Ammon's horn (tissue), 1 donor: ENCODE measurements around the gene C10orf143.
"Not testable (repeated sequence)": the region's sequence is repeated elsewhere in the genome, so short reads cannot be mapped to it uniquely, and the experiment has no call there.

Experiments used
- DNase-seq: peaks from one replicate; pipeline ENCODE4 v3.0.0-alpha.2; 2016; ENCODE audit warnings: low spot score

C10orf143 gene

DNA sequence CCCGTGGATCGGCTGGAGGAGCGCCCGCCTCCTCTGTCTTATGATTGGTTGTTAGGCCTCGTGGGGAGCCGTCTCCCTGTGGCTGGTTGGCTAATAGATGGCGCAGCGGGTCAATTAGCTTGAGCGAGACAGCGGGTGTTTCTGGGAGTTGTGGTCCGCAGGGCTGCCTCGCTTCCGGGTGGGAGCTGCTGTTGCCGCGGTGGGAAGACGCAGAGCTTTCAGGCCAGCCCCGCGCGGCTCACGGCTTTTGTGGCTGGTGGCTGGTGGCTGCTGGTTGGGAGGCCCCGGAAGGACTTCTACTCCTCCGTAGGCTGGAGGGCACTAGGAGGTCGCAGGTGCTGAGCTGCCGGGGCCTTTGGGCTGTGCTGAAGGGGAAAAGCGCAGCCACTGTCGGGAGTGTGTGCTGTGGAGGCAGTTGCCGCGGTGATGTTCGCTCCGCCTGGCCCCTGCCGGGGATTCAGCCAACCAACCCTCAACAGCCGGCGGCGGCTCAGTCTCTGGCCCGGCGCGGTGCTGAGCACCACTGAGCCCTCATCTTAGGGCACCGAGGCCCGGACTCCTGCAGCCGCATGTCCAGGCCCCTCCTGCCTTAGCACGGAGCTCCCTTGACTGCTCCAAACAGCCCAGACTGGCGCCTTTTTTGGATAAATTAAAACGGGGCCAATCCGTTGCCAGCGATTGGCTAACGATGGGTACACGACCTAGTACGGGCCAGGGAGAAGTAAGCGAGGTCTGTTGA lies 652 bp upstream of the C10orf143 start:
- peak; percentile 99 for DNase-seq

DNA sequence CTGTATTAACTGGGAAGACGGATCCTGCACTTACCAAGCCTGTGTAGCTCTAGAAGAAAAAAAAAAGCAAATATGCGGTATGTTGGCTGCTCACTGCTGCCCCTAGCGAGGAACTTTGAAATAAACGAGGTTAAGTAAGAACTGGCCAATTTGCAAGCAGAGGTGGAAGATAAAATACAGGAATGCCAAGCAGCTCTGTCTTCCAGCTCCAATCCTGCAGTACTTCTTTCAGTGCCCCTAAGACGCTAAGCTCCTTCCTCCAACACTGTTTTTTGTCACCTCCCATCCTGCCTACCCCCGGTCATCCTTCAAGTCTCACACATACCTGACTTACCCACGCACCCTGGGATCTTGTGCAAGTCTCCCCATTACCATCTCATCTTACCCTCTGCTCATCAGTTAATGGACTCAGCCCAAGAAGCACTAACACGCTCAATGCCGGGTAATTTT lies 809 bp downstream of the C10orf143 start:
- DNase-seq = peak; percentile 85

DNA sequence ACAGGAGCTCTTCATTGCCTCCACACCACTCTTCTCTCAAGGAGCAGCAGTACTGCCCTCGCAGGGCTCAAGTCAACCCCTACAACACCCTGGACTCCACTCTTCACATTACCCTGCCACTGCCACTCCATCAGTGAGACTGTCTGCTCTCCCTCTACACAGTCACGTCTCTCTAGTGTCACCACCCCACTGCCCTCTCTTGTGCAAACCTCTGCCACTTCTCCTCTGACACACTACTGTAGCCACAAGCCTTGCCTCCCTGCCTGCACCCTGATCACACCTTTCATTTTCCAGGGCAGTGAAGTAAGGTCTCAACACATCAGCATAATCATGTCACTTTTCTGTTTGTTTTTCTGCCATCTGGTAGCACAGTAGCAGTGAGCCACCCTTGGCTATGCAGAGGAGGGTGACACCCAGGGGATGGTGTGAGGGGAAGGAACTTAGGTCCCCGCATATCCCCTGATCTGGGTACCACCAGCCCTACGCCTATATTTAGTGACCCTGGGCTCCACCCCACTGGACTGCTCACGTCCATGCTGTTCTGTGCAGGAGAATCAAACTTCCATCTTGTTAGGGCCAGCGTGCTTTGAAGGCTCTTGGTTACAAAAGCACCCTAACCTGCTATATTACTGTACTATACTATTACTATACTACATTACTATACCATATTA lies 1.6 kb downstream of the C10orf143 start:
- no peak for DNase-seq

DNA sequence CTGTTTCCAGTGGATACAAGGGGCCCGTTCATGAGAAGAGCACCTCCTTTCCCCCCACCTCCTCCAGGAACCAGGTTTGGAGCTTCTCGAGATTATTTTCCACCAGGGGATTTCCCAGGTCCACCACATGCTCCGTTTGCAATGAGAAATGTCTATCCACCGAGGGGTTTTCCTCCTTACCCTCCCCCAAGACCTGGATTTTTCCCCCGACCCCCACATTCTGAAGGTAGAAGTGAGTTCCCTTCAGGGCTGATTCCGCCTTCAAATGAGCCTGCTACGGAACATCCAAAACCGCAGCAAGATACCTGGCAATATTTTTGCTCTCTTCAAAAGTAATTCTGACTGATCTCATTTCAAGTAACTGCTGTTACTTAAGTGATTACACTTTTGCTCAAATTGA lies 2.5 kb downstream of the C10orf143 start:
- not testable (repeated sequence) for DNase-seq

DNA sequence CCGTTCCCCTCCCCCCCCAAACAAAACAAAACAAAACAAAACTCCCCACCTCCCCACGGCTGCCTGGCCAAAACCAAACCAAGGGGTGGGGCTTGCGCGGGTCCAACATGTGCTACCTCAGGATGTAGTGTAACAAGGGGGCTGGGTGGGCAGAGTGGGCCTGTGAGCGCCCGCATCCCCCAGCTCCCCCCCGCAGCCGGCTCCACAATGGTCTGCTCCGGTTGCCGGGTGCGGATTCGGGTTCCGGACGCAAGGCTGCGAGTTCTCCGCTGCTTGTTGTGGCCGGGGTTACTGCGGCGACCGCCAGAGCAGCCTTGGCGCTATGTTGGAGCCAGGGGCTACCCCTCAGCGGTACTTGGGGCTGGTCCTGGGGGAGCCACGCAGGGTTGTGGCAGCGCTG lies 4.9 kb downstream of the C10orf143 start:
- no peak for DNase-seq

DNA sequence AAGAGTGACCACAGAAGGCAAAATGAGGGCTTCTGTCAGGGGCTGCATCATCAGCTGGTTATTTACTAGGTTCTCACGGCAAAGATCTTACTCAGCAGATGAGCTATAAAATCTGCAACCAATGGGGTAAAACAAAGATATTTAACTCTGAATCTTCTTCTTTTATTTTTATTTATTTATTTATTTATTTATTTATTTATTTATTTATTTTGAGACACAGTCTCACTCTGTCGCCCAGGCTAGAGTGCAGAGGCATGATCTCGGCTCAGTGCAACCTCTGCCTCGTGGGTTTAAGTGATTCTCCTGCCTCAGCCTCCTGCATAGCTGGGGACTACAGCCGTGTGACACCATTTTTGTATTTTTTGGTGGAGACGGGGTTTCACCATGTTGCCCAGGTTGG lies 11.3 kb downstream of the C10orf143 start:
- no peak for DNase-seq

DNA sequence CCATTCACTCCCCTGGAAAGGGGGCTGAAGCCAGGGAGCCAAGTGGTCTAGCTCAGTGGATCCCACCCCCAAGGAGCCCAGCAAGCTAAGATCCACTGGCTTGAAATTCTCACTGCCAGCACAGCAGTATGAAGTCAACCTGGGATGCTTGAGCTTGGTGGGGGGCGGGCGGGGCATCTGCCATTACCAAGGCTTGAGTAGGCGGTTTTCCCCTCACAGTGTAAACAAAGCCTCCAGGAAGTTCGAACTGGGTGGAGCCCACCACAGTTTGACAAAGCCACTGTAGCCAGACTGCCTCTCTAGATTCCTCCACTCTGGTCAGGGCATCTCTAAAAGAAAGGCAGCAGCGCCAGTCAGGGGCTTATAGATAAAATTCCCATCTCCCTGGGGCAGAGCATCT lies 20.1 kb downstream of the C10orf143 start:
- DNase-seq = not testable (repeated sequence)

DNA sequence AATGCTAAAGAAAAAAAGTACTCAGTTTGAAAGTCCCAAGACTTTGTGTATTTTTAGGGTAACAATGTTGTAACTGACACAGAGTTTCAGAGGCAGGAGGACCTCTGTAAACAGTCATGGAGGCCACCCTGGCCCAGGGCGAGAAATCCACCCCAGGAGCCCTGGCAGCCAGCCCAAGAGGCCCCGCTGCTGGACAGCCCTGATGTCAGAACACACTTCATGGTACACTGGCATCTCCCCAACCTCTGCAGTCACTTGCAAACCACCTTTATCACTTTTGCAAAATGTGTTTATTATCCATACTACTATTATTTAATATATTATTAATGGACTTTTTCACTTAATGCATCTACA lies 30.2 kb downstream of the C10orf143 start:
- DNase-seq = no peak

DNA sequence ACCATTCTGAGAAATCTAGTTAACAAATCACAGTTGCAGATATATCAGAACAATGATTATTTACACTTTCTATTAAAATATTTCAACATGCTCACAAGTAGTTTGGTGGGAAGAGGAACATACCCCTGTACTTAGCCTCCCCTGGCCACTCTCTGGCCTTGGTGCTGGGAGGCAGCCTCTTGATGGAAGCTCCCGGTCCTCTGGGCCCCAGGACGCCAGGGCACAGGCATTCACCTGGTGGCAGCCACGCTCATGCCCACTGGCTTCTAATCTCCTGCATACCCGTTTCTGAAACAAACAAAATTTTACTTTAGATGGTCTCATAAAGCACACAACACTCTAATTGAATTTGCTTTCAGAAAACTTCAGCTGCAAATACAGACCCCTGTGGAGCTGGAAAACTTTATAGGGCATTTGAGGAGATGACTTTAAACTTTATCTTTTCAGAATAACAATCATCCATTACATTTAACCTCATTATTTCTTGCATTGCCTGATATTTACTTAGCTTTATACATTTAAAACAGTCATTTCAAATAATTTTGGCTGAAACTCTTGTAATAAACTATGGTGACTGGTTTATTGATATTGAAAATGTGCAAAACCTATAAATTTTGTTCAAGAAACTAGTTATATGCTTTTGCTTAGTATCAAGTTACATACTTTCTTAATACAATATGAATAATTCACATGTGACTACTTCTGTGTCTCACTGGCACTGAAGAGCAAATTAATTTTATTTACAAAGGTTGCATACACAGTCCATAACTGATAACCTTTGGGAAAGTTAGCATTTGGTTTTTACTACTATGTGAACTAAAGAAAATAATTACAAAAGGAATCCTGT lies 30.8 kb downstream of the C10orf143 start:
- DNase-seq = no peak

DNA sequence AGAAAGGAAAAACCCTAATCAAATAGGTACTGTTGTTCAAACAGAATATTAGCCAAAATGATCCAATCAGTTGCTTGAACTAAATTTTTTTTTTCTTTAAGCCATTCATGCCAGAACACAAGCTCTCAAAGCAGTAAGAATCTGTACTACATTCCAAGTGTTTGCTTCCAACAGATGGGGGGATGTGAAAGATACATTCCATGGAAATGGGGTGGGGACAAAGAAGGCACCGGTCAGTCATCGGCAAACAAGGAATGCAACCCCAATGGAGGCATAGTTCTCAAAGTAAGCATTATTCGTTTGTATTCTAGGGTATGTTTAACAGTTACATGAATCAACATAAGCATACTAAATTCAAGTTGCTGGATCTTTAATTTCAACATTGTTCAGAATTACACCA lies 32.5 kb downstream of the C10orf143 start:
- DNase-seq = no peak

DNA sequence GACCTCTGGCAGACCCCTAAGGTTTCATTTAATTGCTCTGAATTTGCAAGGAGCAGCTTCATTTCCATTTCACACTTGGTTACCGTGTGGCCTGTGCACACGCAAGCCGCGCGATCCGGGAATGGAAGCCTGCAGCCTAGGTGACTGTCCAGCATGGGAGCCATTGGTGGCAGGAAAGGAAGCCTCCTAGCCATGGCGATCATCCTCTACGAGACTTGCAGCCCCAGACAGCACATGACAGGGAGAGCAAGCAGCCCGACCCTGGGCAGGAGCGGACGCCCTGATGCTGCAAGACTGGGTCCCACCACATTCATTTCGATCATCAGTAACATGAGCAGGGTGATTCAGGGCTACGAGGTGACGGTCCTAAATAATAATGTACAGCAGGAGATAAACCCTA lies 33.9 kb downstream of the C10orf143 start:
- DNase-seq = no peak

DNA sequence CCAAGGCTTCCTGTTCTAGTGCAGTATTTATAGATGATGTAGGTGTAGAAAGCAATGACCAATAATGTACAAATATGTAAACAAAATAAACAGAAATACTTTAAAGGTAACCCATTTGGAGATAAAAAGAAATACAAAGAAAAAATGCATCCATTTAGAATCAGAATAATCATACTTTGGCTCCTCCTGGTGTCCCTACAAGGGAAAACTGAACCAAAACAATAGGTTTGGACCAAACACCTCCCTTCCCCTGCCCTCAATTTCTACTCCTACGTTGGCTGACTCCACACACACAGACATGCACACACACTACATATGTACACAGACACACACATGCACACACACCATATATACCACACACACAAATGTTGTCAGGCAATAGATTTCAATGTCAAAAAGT lies 36.0 kb downstream of the C10orf143 start:
- DNase-seq = no peak

DNA sequence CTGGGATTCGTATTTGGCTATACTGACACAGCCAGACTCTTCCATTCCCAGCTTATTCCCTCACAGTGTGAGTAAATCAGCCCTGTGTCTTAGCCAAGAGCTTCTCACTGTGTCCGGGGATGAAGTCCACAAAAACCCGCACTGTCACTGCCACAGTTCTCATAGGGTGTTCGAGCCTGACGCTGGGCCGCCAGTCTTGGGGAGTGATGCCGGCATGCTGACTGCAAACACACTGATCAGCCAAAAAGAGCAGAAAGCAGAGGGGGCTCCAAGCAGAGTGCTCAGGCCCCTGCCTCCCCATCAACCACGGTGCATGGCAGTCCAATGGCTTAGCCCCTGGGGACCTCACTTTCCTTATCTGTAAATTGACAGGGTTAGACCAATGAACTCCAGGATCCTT lies 36.7 kb downstream of the C10orf143 start:
- DNase-seq = no peak

DNA sequence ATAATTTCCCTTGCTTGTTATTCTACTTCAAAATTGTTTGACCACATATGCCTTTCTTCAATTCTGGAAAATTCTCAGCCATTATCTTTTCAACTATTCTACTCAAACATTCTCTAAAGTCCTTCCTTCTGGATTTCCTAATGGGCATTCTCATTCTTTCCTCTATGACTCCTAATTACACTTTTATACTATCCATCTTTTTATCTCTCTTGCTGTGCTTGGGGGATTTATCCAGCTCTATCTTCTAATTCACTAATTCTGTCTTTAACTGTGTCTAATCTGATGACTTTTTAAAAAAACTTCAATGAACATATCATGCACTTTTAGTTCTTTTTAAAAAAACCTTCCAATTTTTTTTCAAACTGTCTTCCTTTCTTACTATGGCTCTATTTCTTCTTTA lies 38.4 kb downstream of the C10orf143 start:
- no peak for DNase-seq

DNA sequence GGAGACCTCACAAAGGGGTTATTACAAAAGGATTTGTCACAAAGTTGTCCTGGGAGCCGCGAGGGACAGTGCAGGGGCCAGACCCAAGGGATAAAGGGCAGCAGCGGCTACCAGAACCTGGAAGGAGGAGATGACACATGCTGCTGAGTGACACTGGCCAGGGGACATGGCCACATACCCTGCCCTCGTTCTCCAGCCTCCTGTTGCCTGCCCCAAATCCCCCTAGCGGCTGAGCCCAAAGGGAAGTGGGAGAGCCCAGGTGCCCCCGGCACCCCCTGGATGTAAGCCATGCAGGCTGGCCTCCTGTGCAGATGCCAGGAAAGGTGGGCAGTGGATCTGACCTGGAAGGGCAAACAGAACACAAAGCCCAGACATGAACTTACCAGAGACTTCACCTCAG lies 42.7 kb downstream of the C10orf143 start:
- DNase-seq = no peak

DNA sequence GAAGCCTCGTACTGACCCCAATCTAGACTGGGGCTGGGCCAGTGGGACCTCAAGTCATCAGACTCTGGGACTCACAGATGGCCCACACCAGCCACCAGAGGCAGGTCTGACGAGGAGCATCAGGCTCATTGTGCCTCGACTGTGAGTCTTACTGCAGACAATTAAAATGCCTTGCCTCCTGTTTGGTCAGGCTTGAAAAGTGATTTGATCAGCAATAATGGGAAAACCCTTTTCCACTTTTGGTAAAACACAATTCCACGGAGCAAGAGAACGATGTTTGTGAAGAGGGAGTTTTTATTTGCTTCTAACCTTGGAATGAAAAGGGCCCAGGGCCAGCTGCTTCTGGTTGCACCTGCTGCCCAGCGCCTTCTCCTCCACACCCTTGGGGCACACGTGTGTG lies 43.9 kb downstream of the C10orf143 start:
- no peak for DNase-seq

DNA sequence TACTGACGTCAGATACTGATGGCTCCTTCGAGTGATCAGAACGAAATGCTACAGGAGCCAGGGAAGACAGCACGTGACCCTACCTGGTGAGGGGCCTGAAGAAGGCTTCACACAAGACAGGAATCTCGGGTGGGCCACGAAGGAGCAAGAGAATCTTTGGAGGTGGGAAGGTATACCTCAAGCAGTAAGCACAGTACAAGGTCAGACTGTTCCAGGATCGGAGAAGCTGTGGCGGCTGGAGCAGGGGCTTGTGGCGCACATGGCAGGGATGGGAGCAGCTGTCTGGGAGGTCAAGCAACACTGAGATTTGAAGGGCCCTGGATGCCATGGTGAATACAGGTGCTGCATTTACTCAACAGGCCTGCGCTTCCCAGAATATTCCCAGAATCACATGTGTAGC lies 45.4 kb downstream of the C10orf143 start:
- DNase-seq = no peak

DNA sequence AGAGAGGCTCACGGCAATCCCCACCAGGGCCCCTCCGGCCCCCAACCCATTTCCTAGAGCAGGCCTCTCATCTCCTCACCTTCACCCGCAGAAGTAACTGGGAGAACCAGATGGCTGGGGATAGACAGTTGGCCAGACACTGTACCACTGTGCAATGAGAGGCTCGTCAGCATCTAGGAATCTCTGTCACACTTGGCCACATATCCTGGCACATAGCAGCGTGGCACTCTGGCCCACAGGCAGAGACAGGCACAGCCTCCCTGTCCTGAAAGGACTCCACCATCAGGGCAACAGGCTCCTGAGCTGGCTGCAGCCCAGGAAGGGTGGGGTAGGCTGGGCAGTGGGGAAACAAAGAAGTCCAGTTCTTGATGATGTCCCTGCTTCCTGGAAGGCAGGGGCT lies 45.8 kb downstream of the C10orf143 start:
- DNase-seq = no peak

DNA sequence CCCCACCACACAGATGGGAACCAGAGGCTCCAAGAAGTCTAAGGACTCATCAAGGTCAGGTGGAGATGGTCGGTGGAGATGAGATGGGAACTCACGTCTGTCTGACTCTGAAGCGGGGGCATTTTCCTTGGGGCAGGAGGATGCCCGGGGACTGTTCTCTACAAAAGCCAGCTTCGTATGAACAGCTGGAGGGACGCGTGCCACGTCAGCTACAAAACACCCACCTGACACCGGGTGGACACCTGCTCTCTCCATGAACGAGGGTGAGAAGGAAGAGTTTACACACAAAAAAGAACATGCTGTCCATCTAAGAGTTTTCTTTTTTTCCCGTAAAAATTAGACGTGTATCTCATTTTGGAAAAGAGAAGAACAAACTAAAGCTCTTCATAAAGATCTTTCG lies 47.7 kb downstream of the C10orf143 start:
- no peak for DNase-seq

DNA sequence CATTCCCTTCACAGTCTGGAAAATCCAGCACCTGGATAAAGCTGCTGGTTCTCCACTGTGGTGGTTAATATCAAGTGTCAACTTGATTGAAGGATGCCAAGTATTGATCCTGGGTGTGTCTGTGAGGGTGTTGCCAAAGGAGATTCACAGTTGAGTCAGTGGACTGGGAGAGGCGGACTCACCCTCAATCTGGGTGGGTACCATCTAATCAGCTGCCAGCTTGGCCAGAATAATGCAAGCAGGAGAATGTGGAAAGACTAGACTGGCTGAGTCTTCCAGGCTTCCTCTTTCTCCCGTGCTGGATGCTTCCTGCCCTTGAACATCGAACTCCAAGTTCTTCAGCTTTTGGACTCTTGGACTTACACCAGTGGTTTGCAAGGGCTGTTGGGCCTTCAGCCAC lies 48.4 kb downstream of the C10orf143 start:
- DNase-seq = no peak

DNA sequence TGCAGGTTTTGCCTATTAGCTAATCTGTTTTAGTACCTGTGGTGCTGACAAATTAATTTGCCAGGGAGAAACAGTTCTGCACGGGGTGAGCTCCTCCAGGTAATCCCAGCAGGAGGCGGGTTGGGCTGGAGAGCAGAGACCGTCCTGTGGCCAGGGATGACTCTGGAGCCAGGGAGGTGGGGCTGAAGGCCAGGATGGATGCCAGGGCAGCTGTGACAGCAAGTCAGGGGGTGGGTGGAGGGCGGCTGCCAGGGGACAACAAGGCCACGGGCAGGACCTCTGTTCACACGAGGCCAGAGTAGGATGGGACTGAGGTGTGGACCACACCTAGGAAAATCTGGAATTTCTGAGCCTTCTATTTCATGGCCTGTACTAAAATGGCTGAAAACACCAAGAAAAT lies 48.9 kb downstream of the C10orf143 start:
- DNase-seq = no peak

DNA sequence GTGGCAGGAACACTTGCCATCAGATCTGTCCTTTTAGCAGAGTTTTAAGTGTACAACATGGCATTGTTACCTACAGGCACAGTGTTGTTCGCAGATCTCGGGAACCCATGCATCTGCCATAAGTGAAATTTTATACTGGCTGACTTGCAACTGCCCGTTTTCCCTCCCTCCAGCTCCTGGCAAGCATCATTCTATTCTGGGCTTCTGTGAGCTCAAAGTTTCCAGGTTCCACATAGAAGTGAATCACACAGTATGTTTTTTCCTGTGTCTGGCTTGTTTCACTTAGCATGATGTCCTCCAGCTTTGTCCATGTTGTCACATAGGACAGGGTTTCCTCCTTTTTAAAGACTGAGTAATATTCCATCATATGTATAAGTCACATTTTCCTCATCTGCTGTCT lies 56.6 kb downstream of the C10orf143 start:
- no peak for DNase-seq

DNA sequence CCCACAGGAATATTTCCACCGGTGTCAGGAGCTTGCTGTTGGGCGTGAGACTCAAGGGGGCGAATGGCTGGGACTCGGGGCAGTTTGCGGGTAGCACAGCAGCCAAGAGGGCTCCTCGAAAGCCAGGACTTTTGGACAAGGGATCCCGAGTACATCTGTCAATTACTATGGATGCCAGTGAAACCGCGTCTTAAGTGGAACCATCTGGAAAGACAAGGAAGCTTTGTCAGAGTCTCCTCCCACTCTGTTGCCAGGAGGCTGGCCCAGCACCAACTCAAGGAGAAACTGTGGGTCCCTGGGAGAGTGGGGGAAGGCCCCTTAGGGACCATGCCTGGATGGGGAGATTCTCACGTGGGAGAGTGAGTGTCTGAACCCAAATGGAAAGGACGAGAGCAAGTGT lies 57.1 kb downstream of the C10orf143 start:
- no peak for DNase-seq
